Body of pancreas (tissue), 4 donors: ENCODE results near the gene FKBP10. TPM values are rescaled to one million over a fixed set of nuclear protein-coding genes. Genes with fewer than 3 reads are reported as not detected.
A peak's percentile ranks its signal among the peaks of the same experiment; 100 is the strongest.

Experiments
- ATAC-seq: fragments of 150-250 bp; one replicate; pipeline ENCODE4 v1.9.1; 2016
- DNase-seq, 4 donors: peaks; one replicate each; pipeline ENCODE4 v3.0.0-alpha.2; 2019
- H3K27ac ChIP-seq, 4 donors: fragments of 200-600 bp; sonication (generic); 1 replicate in 3 of 4; 2 replicates in 1 of 4; pipeline versions ENCODE4 v1.5.1 to v1.6.1; 2016 to 2019; ENCODE audit warnings: mild to moderate bottlenecking in 1 of 4, mixed read lengths in 1 of 4, moderate library complexity in 1 of 4
- H3K27me3 ChIP-seq, 2 donors: fragments of 200-600 bp; sonication (generic); one replicate each; pipeline ENCODE4 v1.6.0; 2016; ENCODE audit warnings: mild to moderate bottlenecking in 1 of 2
- H3K36me3 ChIP-seq, 2 donors: fragments of 200-600 bp; sonication (generic); replicated peaks in 1 of 2; 2 replicates each; pipeline ENCODE4 v1.5.1; 2016; ENCODE audit warnings: low read depth in 2 of 2; ENCODE audit not compliant: insufficient read depth in 1 of 2
- H3K4me1 ChIP-seq: fragments of 200-600 bp; sonication (generic); one replicate; pipeline ENCODE4 v1.6.0; 2016
- H3K4me3 ChIP-seq, 2 donors: fragments of 200-600 bp; sonication (generic); 1 replicate in 1 of 2; 2 replicates in 1 of 2; pipeline ENCODE4 v1.5.1; 2016 to 2019
- H3K9me3 ChIP-seq, 3 donors: fragments of 200-600 bp; sonication (generic); 1 replicate in 2 of 3; 2 replicates in 1 of 3; pipeline ENCODE4 v1.5.1; 2016
- POLR2A ChIP-seq, 3 donors: fragments of 450-650 bp; IDR thresholded peaks; one replicate each; pipeline ENCODE4 v1.6.1; 2016; ENCODE audit warnings: antibody characterized with exemption in 3 of 3, mild to moderate bottlenecking in 2 of 3
- WGBS, 2 donors: methylation state at CpG; one replicate each; pipeline ENCODE4 v1.1.5; 2017; 5-methylcytosine and 5-hydroxymethylcytosine counted together
- intact Hi-C: fragments of 100-400 bp; cut with DNase I; formaldehyde crosslinking; loops from one replicate; pipeline ENCODE4 v1.15.1; 2023
- total RNA-seq, 2 donors: library from RNA; depleted of rRNA; stranded (reverse); fragments of >200 nt; gene quantifications; one replicate each; pipeline ENCODE4 v1.1.0, GENCODE V29; 2016
- TF ChIP-seq, protein P1 (sequence below), 7 experiments: fragments of 450-650 bp in 4 of 7; fragments of 200-600 bp in 3 of 7; sonication (generic) in 3 of 7; IDR thresholded peaks; one replicate each; pipeline ENCODE4 v1.5.1; 2016 to 2019; ENCODE audit warnings: antibody characterized with exemption in 7 of 7

Gene FKBP10
- total RNA-seq, 2 donors from 2014 or later, result 22.3 to 33.6 TPM

GRCh38 chr17:41863074-41863848 is 50.5 kb downstream of the FKBP10 start:
- peaks cover 0 to 2% of the 10 kb centered on the region in 2 donors for H3K36me3 ChIP-seq
- 68 to 76% methylated on average over 18 of the region's 18 CpGs for WGBS, 2 donors
- no peak for TF ChIP-seq POLR2A (IDR thresholded peaks at IDR 0.05)
- TF ChIP-seq, protein P1, sequence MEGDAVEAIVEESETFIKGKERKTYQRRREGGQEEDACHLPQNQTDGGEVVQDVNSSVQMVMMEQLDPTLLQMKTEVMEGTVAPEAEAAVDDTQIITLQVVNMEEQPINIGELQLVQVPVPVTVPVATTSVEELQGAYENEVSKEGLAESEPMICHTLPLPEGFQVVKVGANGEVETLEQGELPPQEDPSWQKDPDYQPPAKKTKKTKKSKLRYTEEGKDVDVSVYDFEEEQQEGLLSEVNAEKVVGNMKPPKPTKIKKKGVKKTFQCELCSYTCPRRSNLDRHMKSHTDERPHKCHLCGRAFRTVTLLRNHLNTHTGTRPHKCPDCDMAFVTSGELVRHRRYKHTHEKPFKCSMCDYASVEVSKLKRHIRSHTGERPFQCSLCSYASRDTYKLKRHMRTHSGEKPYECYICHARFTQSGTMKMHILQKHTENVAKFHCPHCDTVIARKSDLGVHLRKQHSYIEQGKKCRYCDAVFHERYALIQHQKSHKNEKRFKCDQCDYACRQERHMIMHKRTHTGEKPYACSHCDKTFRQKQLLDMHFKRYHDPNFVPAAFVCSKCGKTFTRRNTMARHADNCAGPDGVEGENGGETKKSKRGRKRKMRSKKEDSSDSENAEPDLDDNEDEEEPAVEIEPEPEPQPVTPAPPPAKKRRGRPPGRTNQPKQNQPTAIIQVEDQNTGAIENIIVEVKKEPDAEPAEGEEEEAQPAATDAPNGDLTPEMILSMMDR (IDR thresholded peaks at IDR 0.05), result no peak
- no peak overlapping the region for H3K4me3 ChIP-seq
- no peaks in the 10 kb centered on the region for H3K9me3 ChIP-seq
- ATAC-seq (no peak), DNase-seq (no peak)
- peaks cover 41% of the 10 kb centered on the region for H3K4me1 ChIP-seq
- no peaks in the 10 kb centered on the region for H3K27me3 ChIP-seq
- intact Hi-C loops, result no loop called here
- H3K27ac ChIP-seq, result no peak overlapping the region

- DNase-seq, result no peak
- TF ChIP-seq, protein P1 (IDR thresholded peaks at IDR 0.05), result no peak
- TF ChIP-seq POLR2A (IDR thresholded peaks at IDR 0.05), result no peak
Measured at GRCh38 chr17:41864498-41864835, 51.7 kb downstream of the FKBP10 start.

DNA sequence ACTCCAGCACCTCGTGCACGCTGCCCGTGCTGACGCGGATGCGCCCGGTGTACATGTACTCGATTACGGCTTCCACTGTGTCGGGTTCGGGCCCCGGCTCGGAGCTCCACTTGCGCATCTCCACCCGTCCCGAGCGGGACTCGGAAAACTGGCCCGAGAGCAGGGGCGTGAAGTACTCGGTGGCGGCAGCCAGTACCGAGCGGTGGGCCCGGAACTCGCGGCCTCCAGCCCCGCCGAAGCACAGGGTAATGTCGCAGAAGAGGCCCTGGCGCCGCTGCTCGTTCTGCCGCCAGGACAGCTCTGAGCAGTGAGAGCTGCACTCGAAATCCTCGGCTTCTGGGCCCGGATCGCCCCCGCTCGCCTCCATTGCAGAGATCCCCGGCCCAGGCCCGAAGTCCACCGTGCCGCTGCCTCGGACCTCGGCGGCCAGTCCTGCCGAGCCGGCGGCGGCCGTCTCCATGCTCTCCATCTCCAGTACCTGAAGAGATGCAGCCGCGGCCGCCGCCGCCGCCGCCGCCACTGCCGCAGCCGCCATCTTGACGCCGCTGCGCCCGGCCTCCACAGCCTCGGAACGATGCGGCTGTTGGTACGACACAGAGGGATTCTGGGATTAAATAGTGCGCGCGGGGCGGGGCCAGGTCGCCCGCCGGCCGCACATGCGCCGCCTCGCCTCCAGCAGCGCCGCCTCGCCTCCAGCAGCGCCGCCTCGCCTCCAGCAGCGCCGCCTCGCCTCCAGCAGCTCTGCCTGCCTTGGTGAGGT is 52.2 kb downstream of the FKBP10 start, which contains the start of gene KLHL11:
TSS of gene KLHL11 (minus strand) at position 588 of the 760 bp plus-strand sequence. CDS start at position 535, 53 bp downstream.
- H3K4me3 ChIP-seq, result peak within 1 kb of the TSS; percentile 95 to 98
- H3K27ac ChIP-seq, result peak within 1 kb of the TSS; percentile 85 to 92 (median 90)
- no peaks in the 10 kb centered on the region for H3K27me3 ChIP-seq
- WGBS, 2 donors, result 0 to 1% methylated on average over 14 to 85 of the region's 90 CpGs
- peak; percentile 98 for ATAC-seq
- no peaks in the 10 kb centered on the region for H3K9me3 ChIP-seq
- TF ChIP-seq POLR2A (IDR thresholded peaks at IDR 0.05), result peak; percentile 78 to 79 (median 78)
- TF ChIP-seq, protein P1 (IDR thresholded peaks at IDR 0.05), result peak in 2 of 7 experiments; percentile 26 to 31
- peaks cover 34% of the 10 kb centered on the region for H3K4me1 ChIP-seq
- intact Hi-C loops, result no loop called here
- H3K36me3 ChIP-seq, result peaks cover 4 to 6% of the 10 kb centered on the region in 2 donors
- peak; percentile 88 to 94 (median 90) for DNase-seq

More at GRCh38 chr17:41864498-41864835, 51.7 kb downstream of the FKBP10 start:
- ATAC-seq, result no peak
- 0 to 1% methylated on average over 24 to 25 of the region's 25 CpGs for WGBS, 2 donors
- peaks cover 3 to 4% of the 10 kb centered on the region in 2 donors for H3K36me3 ChIP-seq
- H3K4me1 ChIP-seq, result peaks cover 40% of the 10 kb centered on the region
- no peaks in the 10 kb centered on the region for H3K9me3 ChIP-seq
- peak overlapping the region; percentile 85 to 92 (median 90) for H3K27ac ChIP-seq
- no peaks in the 10 kb centered on the region for H3K27me3 ChIP-seq
- intact Hi-C loops, result no loop called here
- peak overlapping the region; percentile 95 to 98 for H3K4me3 ChIP-seq

- intact Hi-C loops, result no loop called here
- no peak for DNase-seq
- peaks cover 4 to 11% of the 10 kb centered on the region in 2 donors for H3K36me3 ChIP-seq
- no peak for ATAC-seq
- no peaks in the 10 kb centered on the region for H3K27me3 ChIP-seq
- no peaks in the 10 kb centered on the region for H3K9me3 ChIP-seq
- WGBS, 2 donors, result 0 to 2% methylated on average over 3 to 10 of the region's 10 CpGs
- no peak overlapping the region for H3K4me3 ChIP-seq
- TF ChIP-seq, protein P1 (IDR thresholded peaks at IDR 0.05), result peak in 1 of 7 experiments; percentile 1
- no peak for TF ChIP-seq POLR2A (IDR thresholded peaks at IDR 0.05)
- peaks cover 29% of the 10 kb centered on the region for H3K4me1 ChIP-seq
- peak overlapping the region in 3 of 4 donors; percentile 85 to 92 (median 91) for H3K27ac ChIP-seq
Measured at GRCh38 chr17:41865596-41865893, 52.7 kb downstream of the FKBP10 start.
